ENCODE data around the gene MIGA2.

MIGA2 gene

GRCh38 chr9:129089246-129089645 lies 52.8 kb downstream of the MIGA2 start:
- no peak overlapping the region for H3K4me3 ChIP-seq (ENCODE audit: control insufficient read depth, low read depth, low read length)
- TF ChIP-seq, protein P1, sequence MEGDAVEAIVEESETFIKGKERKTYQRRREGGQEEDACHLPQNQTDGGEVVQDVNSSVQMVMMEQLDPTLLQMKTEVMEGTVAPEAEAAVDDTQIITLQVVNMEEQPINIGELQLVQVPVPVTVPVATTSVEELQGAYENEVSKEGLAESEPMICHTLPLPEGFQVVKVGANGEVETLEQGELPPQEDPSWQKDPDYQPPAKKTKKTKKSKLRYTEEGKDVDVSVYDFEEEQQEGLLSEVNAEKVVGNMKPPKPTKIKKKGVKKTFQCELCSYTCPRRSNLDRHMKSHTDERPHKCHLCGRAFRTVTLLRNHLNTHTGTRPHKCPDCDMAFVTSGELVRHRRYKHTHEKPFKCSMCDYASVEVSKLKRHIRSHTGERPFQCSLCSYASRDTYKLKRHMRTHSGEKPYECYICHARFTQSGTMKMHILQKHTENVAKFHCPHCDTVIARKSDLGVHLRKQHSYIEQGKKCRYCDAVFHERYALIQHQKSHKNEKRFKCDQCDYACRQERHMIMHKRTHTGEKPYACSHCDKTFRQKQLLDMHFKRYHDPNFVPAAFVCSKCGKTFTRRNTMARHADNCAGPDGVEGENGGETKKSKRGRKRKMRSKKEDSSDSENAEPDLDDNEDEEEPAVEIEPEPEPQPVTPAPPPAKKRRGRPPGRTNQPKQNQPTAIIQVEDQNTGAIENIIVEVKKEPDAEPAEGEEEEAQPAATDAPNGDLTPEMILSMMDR (IDR thresholded peaks at IDR 0.05; ENCODE audit: control insufficient read depth, insufficient read depth, low read depth, low read length, missing control alignments), result no peak
- DNase-seq (ENCODE audit: low read depth), result no peak

DNA sequence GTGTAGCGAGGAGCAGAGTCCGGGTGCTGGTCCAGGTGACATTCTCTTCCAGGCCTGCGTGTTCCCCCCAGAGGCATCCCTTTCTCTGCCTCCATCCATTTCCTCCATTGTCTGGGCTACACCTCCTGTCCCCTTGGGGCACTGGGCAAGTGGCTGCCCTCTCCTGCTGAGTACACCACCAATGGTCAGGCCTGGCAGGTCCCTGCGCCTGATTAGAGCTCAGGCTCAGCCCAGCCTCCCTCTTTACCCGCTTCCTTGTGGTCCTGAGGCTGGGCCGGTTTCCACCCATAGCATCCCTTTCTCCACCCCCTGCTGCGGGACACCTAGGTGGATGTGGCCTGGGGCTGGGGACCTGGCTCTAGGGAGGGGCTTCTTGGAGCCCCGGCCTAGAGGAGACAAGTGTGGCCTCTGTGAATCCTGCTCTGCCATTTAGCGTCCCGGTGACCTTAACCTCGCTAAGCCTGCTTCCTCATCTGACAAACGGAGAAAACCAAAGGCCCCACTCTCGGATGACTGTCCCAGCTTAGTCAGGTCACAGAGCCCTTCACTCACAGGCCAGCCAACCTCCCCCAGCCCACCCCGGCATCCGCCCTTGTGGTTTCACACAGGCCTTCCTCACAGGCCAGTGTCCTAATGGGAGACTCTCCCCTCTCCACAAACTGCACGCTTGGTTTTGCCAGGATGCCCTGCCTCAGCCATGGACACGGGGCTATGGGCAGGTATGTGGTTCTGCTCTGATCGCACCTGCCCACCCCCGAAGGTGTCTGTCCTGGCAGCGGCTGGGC lies 57.4 kb downstream of the MIGA2 start:
- TF ChIP-seq, protein P1 (IDR thresholded peaks at IDR 0.05; ENCODE audit: control insufficient read depth, insufficient read depth, low read depth, low read length, missing control alignments), result no peak
- no peak overlapping the region for H3K4me3 ChIP-seq (ENCODE audit: control insufficient read depth, low read depth, low read length)
- DNase-seq (ENCODE audit: low read depth), result no peak

DNA sequence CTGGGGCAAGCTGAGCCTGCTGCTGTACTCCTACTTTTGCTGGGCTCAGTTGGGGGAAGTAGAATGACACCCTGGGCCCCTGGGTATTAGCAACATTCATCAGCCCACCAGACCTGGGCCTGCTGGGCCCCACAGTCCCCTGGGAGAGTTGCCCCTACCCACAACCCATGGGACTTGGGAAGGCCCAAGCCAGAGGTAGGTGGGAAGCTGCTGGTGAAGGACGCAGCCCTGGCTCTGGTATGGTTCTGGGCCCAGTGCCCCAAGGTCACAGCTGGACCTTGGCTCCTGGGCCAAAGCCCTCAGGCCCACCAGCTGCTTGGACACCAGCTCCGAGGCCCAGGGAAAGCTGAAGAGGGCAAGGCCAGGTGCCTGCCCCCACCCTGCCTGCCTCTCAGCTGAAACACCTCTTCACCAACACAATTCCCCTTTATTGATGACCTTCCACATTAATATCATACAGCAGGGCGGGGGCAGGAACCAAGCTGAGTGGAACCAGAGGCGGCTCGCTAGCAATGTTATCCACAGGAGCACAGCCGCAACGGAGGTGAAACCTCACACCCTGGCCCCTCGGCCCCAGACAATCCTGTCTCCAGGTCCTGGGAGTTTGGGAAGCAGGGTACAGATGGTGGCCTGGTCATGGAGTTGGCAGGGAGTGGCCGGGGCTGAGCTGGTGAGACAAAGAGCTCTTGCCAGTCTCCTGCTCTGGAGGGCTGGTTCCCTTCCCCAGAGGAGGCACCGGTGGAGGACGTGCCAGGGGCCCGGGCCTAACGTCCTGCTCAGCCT lies 58.2 kb downstream of the MIGA2 start:
- no peak overlapping the region for H3K4me3 ChIP-seq (ENCODE audit: control insufficient read depth, low read depth, low read length)
- DNase-seq (ENCODE audit: low read depth), result no peak
- TF ChIP-seq, protein P1 (IDR thresholded peaks at IDR 0.05; ENCODE audit: control insufficient read depth, insufficient read depth, low read depth, low read length, missing control alignments), result no peak

GRCh38 chr9:129095170-129095667 lies 58.8 kb downstream of the MIGA2 start:
- TF ChIP-seq, protein P1 (IDR thresholded peaks at IDR 0.05; ENCODE audit: control insufficient read depth, insufficient read depth, low read depth, low read length, missing control alignments), result no peak
- no peak overlapping the region for H3K4me3 ChIP-seq (ENCODE audit: control insufficient read depth, low read depth, low read length)
- DNase-seq (ENCODE audit: low read depth), result no peak

GRCh38 chr9:129095908-129096307 lies 59.5 kb downstream of the MIGA2 start:
- no peak for DNase-seq (ENCODE audit: low read depth)
- H3K4me3 ChIP-seq (ENCODE audit: control insufficient read depth, low read depth, low read length), result no peak overlapping the region
- TF ChIP-seq, protein P1 (IDR thresholded peaks at IDR 0.05; ENCODE audit: control insufficient read depth, insufficient read depth, low read depth, low read length, missing control alignments), result no peak

DNA sequence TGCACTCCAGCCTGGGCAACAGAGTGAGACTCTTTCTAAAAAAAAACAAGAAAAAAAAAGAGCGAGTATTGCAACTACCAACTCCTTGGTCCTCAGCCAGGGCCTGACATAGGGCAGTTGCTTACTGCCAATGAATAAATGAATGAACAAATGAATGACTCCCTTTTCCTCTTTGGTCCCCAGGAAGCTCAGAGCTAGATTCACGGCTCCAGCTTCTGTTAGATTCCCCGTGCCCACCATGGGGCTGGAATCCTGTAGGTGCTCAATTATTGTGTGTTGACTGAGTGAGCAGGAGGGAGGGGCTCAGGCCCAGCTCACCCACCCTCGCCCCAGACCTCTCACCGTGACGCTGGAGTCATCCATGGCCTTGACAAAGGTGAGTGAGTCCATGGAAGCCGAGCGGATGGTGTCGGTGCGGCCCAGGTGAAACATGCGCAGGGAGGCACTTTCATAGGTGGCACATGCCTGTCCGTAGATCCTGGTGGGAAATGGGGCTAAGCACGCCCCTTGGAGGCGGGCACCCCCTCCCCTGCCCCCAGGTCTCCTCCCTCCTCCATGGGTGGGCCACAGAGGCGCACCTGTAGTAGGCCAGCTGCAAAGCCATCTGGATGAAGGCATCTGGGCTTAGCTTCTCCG lies 61.4 kb downstream of the MIGA2 start:
- DNase-seq (ENCODE audit: low read depth), result no peak
- TF ChIP-seq, protein P1 (IDR thresholded peaks at IDR 0.05; ENCODE audit: control insufficient read depth, insufficient read depth, low read depth, low read length, missing control alignments), result no peak
- no peak overlapping the region for H3K4me3 ChIP-seq (ENCODE audit: control insufficient read depth, low read depth, low read length)
